NK-92 treated with Interleukin-12 subunit alpha and Interleukin-12 subunit beta, amount 100 ng/mL, for 24 hours (cell line): Measurements from ENCODE around the gene NGRN.
A peak's percentile ranks its signal among the peaks of the same experiment; 100 is the strongest.
"Not testable (repeated sequence)": the region's sequence is repeated elsewhere in the genome, so short reads cannot be mapped to it uniquely, and the experiment has no call there.

Experiments
- DNase-seq: peaks from one replicate; lab custom pipeline; 2025; lab: John Stamatoyannopoulos, UW

The NGRN gene

DNA sequence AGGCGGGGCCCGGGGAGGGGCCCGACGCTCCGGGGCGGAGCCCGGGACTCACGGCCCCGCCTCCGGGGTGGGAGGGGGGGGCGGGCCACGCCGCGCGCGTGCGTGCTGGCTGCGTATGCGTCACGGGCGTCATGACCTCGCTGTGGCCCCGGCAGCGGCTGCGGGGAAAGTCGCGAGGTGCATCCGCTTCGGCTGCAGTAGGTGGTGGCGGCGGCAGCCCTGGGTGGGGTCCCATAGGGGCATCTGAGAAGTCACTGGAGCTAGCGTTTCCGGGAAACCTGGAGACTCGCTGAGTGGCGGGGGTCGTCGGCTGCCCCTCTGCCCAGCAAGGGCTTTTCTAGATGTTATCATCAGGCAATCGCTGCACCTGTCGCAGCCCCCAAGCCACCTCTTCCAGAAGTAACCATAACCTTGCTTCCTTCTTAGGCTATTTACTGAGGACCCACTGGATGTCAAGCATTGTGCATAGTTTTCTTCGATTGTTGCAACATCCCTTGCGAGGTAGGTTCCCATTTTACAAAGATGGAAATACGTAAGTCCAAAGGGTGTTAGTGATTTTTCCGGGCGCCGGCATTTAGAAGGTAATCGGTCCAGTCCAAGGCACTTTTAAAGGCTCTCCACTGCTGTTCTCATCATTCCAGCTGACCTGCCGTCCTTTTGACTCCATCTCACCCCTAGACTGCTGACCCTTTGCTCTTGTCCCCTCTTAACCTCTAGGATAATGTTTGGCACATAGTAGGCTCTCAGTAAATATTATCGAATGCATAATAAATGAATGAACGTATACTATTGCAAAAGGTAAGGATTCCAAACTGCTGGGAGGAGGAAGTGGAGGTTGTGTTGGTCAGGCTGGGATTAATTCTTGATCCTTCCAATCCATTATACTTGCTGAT is 31.1 kb upstream of the NGRN start, which contains the start of gene GDPGP1:
GDPGP1 (plus strand) TSS at position 114 of the 893 bp plus-strand sequence. CDS start 6,700 bp downstream, outside the sequence.
- DNase-seq = no peak

DNA sequence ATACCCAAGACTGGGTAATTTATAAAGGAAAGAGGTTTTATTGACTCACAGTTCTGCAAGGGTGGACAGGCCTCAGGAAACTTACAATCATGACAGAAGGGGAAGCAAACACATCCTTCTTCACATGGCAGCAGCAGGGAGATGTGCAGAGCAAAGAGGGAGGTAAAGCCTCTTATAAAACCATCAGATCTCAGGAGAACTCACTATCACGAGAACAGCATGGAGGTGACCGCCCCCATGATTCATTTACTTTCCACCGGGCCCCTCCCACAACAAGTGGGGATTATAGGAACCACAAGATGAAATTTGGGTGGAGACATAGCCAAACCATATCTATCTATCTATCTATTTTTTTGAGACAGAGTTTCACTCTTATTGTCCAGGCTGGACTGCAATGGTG is 26.1 kb upstream of the NGRN start:
- no peak for DNase-seq

DNA sequence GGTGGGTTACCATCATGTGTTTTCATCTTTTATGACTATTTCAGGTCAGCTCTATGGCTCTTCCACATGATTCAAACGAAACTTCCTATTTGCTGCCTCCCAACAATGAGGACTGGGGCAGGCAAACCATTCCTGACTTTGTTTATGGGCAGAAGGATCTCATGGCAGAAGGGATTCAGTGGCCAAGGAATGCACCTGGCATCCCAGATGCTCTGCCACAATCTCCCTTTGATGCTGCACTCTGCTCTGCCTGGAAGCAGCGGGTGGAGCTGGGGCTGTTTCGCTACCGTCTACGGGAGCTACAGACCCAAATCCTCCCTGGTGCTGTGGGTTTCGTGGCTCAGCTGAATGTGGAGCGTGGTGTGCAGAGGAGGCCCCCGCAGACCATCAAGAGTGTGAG is 24.6 kb upstream of the NGRN start:
- no peak for DNase-seq

DNA sequence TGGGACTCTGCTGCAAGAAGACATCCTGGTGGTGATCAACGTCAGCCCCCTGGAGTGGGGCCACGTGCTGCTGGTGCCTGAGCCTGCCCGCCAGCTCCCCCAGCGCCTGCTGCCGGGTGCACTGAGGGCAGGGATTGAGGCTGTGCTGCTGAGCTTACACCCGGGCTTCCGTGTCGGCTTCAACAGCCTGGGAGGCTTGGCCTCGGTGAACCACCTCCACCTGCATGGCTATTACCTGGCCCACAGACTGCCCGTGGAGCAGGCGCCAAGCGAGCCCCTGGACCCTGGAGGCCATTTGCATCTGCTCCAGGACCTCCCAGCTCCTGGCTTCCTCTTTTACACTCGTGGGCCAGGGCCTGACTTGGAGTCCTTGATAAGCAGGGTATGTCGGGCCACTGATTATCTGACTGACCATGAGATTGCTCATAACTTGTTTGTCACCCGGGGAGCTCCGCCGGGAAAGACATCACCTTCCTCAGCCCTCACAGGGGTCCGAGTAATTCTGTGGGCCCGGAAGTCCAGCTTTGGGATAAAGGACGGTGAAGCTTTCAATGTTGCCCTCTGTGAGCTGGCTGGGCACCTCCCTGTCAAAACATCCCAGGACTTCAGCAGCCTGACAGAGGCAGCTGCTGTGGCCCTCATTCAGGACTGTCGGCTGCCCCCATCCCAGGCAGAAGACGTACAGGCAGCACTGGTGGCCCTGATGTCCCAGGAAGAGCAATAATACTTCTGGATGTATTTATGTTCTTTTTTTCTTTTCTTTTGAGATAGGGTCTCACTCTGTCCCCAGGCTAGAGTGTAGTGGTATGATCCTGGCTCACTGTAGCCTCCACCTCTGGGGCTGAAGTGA is 23.9 kb upstream of the NGRN start:
- DNase-seq = no peak

DNA sequence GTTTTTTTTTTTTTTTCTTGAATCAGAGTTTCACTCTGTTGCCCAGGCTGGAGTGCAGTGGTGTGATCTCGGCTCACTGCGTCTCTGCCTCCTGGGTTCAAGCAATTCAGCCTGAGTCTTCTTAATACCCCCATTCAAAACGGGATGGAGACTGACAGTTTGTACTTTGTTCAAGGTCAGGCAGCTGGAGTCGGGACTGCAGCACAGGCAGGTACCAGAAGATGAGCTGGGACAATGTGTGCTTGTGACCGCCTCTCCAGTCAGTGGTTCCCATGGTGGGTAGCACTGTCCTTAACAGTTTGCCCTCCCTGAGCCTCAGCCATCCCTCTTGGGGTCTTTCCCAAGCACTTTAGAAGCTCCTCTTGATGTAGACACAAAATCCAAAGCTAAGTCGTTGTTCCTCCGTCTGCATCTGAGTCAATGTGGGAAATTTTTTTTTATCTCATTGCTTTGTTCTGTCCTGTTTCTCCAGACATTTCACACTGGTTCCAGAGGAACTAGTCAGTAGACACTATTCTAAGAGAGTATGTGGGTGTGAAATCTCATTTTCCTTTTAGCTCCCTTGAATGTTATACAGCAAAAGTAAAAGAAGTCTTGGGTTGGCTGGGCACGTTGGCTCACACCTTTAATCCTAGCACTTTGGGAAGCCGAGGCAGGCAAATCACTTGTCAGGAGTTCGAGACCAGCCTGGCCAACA is 21.4 kb upstream of the NGRN start:
- no peak for DNase-seq

DNA sequence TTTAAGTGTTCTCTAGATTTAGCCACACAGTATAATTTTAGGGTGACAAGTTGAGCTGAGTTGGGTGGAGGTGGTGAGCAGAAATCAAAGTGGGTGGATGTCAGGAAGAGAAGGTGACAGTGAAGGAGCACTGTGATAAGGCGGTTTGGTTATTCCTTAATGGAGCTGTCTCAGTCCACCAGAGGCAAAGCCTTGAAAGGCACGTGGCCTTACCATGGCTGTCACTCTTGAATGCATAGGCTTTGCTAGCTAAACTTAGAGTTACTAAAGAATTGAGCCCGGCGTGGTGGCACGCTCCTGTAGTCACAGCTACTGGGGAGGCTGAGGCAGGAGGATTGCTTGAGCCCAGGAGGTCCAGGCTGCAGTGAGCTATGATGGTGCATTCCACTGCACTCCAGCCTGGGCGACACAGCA is 16.7 kb upstream of the NGRN start:
- no peak for DNase-seq

DNA sequence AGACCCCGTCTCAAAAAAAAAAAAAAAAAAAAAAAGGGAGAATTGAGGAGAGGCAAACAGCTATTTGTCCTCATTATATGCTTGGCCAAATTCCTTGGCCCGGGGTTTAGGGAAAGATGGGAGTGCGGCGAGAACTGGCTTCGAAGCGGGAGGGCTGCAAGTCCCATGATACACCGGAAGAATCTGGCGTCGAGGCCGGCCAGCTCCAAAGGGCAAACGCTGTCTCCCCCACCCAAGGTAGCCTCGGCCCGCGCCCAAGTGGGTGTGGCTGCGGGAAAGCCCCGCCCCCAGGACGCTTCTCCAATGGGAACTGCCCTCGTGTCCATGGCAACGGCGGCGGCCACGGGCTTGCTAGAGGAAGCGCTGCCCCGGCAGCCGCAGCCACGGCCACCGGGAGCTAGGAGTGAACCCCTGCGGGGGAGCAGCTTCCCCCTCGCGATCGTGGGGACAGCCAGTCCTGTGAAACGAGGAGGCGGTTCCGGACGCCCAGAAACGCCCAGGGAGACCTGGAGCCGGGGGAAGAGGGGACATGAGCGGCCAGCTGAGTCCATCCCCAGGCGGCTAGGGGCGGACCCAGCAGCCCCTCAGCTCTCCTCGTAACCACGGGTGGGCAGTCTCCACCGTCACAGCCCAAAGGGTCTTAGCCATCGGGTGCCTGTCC is 16.1 kb upstream of the NGRN start, which contains the start of gene TTLL13:
TTLL13 (plus strand) TSS at position 354 of the 661 bp plus-strand sequence. CDS start 1,075 bp downstream, outside the sequence.
- no peak for DNase-seq

DNA sequence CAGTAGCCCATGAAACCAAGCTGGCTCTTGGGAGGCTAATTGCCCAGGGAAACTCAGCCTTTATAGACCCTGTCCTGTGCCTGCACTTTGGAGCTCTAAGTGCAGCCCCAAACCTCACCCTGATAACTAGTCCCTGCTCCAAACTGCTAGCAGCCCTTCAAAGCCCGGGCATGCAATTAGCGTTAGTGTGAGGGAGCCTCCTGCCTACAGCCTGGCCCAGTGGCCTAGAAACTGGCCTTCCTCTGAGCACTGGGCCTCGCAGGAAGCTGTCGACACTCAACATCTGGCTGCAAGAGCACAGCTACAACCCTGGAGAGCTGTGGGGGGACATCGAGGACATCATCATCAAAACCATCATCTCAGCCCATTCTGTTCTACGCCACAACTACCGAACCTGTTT is 7.7 kb upstream of the NGRN start:
- DNase-seq = no peak

DNA sequence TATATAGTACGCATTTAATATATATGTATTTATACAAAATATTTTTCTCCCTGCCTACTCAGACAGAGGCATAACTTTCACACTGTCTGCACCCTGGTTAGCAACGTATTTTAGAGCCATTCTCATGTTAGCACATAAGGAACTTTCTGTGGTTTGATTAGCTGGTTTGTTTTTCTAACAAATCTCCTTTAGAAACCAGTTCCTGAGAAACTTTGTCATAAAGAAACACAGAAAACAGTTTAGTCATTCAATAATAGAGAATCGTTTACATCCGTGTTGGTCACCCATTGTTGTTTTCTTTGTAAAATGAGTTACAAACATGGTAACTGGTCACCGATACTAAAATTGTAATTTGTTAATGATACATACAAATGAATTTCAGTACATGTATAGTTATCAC is 5.9 kb upstream of the NGRN start:
- DNase-seq = no peak

DNA sequence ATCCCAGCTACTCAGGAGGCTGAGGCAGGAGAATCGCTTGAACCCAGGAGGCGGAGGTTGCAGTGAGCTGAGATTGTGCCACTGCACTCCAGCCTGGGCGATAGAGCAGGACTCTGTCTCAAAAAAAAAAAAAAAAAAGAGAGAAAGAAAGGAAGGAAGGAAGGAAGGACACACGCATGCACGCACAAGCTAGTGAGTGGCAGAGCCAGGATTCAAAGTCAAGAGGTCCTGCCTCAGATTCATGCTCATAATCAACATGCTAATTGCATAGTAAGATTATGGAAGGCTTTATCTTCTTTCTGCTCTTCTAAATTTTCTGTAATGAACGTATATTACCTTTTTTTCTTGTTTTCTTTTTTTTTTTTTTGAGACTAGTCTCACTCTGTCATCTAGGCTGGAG is 4.7 kb upstream of the NGRN start:
- DNase-seq = not testable (repeated sequence)

DNA sequence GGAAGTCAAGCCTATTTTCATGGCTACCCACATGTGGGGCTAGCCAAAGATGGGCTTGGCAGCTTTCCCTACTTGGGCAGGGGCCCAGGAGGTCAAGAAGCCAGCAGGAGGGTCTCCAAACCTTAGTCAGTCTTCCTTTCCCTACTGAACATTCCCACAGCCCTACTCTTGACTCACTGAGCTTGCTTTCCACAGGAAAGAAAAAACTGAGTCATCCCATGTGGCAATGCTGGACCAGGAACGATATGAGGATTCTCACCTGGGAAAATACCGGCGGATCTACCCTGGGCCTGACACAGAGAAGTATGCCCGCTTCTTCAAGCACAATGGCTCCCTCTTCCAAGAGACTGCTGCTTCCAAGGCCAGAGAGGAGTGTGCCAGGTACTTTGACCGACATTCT is 3.7 kb upstream of the NGRN start:
- no peak for DNase-seq

DNA sequence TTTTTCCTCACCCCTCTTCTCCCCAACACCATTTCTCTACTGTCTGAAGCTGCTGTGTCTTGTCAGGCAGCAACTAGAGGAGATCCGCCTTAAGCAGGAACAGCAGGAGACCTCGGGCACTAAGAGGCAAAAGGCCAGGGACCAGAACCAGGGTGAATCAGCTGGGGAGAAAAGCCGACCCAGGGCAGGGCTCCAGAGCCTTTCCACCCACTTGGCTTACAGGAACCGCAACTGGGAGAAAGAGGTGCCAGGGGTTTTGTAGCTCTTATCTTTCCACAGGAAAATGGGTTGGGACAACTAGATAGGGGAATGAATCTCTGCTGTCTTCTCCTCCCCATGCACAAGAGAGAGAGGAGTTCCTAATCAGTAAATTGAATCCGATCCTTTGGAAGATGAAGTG is 3.0 kb upstream of the NGRN start:
- DNase-seq = no peak

DNA sequence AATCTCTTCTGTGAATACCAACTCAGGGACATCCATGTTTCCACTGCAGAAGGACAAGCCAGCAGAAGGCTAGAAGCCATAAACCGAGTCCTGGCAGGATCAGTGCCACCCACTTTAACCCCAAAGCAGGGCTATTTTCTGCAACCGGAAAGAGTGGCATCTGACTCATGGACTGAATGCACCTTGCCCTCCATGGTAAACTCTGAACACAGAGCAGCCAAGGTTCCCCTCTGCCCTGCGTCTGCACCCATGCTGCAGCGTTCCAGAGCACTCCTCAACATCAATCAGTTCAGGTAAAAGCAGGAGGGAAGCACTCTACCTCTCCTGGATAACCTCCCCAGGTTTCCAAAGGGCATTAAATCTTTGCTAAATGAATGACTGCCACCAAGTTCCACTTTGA is 801 bp upstream of the NGRN start:
- no peak for DNase-seq

DNA sequence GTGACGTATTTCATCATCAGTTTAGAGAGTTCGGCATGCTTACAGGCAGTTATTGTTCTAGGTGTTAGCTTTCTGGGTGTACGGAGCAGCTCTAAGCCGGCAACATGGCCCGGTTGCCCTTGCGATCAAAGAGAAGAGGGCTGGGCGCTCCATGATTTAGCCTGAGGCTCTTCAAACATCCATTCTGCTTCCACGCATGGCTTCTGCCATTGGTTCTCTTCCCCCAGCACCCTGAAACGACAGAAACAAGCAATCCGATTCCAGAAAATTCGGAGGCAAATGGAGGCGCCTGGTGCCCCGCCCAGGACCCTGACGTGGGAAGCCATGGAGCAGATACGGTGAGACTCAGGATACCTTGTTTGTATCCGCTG is 574 bp downstream of the NGRN start:
- peak; percentile 44 for DNase-seq

DNA sequence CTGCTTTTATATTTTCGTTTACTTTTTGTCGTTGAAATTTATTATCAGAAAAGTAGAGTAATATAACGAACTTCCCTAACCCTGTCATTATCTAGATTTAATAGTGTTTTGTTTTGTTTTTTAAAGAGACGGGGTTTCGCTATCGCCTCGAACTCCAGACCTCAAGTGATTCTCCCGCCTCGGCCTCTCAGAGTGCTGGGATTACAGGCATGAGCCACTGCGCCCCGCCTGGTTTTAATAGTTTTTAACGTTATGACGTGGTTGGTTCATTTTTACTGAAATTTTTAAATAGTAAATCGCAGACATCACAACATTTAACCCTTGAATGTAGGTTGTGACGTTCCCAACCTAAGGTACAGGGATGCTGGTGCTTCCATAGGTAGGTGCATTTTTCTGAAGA is 1.0 kb downstream of the NGRN start:
- no peak for DNase-seq

DNA sequence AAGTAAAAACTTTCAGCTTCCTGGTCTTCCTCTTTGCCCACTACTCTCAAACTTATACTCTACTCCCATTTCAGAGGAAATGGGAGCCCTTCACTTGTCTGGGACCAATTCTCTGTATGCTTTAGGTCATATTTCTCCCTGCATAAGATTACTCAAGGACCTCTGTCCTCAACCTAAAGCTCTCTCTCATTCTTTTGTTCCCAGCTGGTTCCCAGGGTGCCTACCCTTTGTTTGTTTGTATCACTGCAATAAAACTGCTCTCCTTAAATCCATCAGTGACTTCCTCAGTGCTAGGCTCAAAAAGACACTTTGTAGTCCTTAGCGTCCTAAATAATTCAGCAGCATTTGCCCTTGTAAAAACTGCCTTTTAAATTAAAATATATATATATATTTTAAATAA is 2.9 kb downstream of the NGRN start:
- no peak for DNase-seq

DNA sequence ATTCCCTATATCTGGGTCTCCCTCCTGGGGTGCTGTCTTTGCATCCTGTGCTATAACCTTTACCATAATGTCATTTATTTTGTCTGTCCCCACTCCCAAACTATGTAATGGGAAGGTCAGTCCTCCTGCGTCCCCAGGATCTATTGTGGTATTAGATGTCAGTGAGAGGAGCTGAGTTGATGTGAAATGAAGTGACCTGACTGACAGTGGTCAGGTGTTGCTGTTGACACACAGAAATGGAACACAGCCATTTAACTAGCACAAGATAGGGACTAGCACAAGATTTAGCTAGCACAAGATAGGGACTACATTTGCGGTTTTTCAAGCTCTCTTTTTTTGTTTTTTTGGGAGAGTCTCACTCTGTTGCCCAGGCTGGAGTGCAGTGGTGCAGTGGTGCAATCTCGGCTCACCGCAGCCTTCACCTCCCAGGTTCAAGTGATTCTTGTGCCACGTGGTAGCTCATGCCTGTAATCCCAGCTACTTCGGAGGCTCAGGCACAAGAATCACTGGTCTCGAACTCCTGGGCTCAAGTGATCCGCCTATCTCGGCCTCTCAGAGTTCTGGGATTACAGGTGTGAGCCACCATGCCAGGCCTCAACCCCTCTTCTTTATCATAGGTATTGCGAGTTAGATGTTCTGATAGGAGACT is 5.2 kb downstream of the NGRN start:
- DNase-seq = no peak

DNA sequence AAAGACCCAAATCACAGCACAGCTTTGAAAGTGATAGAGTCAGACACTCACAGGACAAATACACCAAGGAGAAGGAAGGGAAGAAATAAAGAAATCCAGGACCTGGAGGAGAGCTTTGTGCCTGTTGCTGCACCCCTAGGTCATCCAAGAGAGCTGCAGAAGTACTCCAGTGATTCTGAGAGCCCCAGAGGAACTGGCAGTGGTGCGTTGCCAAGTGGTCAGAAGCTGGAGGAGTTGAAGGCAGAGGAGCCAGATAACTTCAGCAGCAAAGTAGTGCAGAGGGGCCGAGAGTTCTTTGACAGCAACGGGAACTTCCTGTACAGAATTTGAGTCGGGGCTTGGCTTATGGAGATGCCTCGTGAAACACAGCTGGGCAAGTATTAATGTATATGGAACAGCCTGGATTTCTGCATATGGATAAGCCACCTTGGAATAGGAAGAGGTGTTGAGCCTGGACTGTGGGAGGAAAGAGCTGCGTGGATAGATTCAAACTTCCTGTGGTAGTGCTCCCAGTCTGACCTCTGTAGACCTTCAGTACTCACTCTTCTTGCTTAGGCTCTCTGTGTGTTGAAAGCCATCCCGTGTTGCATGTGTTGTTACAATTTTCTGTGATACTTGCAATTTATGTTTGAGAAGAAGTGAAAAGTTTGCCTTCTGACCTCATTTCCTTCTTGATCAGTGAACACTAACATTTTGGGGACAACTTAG is 6.1 kb downstream of the NGRN start:
- no peak for DNase-seq

DNA sequence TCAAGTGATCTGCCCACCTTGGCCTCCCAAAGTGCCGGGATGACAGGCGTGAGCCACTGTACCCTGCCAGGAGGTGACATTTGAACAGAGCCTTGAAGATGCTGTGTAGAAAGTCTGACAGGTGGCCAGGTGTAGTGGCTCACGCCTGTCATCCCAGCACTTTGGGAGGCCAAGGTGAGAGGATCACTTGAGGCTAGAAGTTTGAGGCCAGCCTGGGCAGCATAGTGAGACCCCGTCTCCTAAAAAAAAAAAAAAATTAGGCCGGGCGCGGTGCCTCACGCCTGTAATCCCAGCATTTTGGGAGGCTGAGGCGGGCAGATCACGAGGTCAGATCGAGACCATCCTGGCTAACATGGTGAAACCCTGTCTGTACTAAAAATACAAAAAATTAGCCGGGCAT is 13.0 kb downstream of the NGRN start:
- not testable (repeated sequence) for DNase-seq

DNA sequence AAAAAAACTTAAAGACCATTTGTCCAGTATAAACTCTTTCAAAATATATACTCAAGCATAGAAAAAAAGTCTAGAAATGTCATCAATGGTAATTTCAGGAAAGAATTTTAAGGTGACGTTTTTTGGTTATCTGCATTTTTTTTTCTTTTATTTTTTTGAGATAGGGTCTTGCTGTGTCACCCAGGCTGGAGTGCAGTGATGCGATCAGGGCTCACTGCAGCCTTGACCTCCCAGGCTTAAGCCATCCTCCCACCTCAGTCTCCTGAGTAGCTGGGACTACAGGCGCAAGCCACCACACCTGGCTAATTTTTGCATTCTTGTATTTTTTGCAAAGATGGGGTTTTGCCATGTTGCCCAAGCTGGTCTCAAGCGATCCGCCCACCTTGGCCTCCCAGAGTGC is 15.3 kb downstream of the NGRN start:
- DNase-seq = not testable (repeated sequence)

DNA sequence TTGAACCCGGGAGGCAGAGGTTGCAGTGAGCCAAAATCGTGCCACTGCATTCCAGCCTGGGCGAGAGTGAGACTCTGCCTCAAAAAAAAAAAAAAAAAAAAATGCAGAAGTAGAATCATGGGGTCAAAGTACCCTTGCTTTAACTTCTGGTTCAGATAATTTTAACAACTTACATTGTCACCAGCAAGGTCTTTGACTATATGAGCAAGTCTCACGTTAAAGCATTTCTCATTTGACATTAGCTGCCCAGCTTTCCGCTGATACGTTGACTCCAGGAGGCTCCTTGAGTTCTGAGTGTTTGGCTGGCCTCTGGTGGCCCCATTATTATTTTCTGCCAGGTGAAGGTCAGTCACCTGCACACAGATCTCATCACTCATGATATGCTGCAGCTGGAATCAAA is 16.2 kb downstream of the NGRN start:
- DNase-seq = not testable (repeated sequence)
